CD4-positive, alpha-beta T cell (primary cell): ENCODE results near the gene ZFHX2. TPM values are rescaled to one million over a fixed set of nuclear protein-coding genes. Genes with fewer than 3 reads are reported as not detected.

ENCODE experiments used
- ATAC-seq: fragments of 200-7000 bp; cut with Tn5 transposase; one replicate; pipeline ENCODE4 v1.10.0; 2022; ENCODE audit warnings: mild to moderate bottlenecking; ENCODE audit not compliant: poor library complexity
- CTCF ChIA-PET: fragments of 350-600 bp; sonication (Branson Sonifier 250); formaldehyde crosslinking; loops from one replicate; lab custom pipeline; 2021; ENCODE audit warnings: antibody characterized with exemption, inconsistent platforms; lab: Charles Lee
- POLR2A ChIA-PET: fragments of 350-600 bp; sonication (Branson Sonifier 250); formaldehyde crosslinking; loops from one replicate; lab custom pipeline; 2021; ENCODE audit warnings: antibody characterized with exemption, inconsistent platforms; lab: Charles Lee
- DNase-seq, 14 experiments: peaks; one replicate each; pipeline ENCODE4 v3.0.0-alpha.2; 2013 to 2020; ENCODE audit warnings: mixed read lengths in 2 of 14
- H3K27ac ChIP-seq, 2 donors: one replicate each; pipeline versions ENCODE4 v1.5.1 to v1.7.0; 2013; ENCODE audit warnings: low read length in 2 of 2, low read depth in 1 of 2, mild to moderate bottlenecking in 1 of 2
- H3K27me3 ChIP-seq, 2 experiments: 1 replicate in 1 of 2; 2 replicates in 1 of 2; pipeline versions ENCODE4 v1.6.1 to v1.7.0; 2013; ENCODE audit warnings: low read length in 2 of 2, control low read depth in 1 of 2, mild to moderate bottlenecking in 1 of 2, moderate library complexity in 1 of 2; ENCODE audit not compliant: insufficient read depth in 2 of 2, control insufficient read depth in 1 of 2
- H3K36me3 ChIP-seq: one replicate; pipeline ENCODE4 v1.6.1; 2013; ENCODE audit warnings: low read length, control low read depth; ENCODE audit not compliant: insufficient read depth
- H3K4me1 ChIP-seq: one replicate; pipeline ENCODE4 v1.6.1; 2013; ENCODE audit warnings: low read length, control low read depth; ENCODE audit not compliant: insufficient read depth
- H3K4me3 ChIP-seq: one replicate; pipeline ENCODE4 v1.5.1; 2013; ENCODE audit warnings: mild to moderate bottlenecking, low read length, moderate library complexity
- H3K9me3 ChIP-seq, 2 experiments: 1 replicate in 1 of 2; 2 replicates in 1 of 2; pipeline versions ENCODE4 v1.6.1 to v1.7.0; 2013; ENCODE audit warnings: low read length in 2 of 2, mild to moderate bottlenecking in 2 of 2, control low read depth in 1 of 2, moderate library complexity in 1 of 2; ENCODE audit not compliant: control insufficient read depth in 1 of 2, insufficient read depth in 1 of 2
- H3K27ac Mint-ChIP-seq: one replicate; pipeline ENCODE4 v1.8.0; 2020; ENCODE audit warnings: mixed read lengths
- H3K27me3 Mint-ChIP-seq: one replicate; pipeline ENCODE4 v1.8.0; 2021; ENCODE audit warnings: mixed read lengths
- H3K36me3 Mint-ChIP-seq: one replicate; pipeline ENCODE4 v1.8.0; 2021; ENCODE audit warnings: low read depth, mixed read lengths
- H3K4me1 Mint-ChIP-seq: one replicate; pipeline ENCODE4 v1.8.0; 2021; ENCODE audit warnings: low read depth, mixed read lengths
- H3K4me3 Mint-ChIP-seq: one replicate; pipeline ENCODE4 v1.8.0; 2020; ENCODE audit warnings: mild to moderate bottlenecking, mixed read lengths
- H3K9me3 Mint-ChIP-seq: one replicate; pipeline ENCODE4 v1.8.0; 2020; ENCODE audit warnings: mixed read lengths
- CTCF ChIP-seq: fragments of 200-600 bp; IDR thresholded peaks from one replicate; pipeline ENCODE4 v1.8.0; 2022; ENCODE audit warnings: antibody characterized with exemption, mild to moderate bottlenecking
- intact Hi-C, 2 experiments: fragments of 100-400 bp; cut with DNase I in 1 of 2; cut with micrococcal nuclease in 1 of 2; formaldehyde crosslinking; loops; one replicate each; pipeline versions ENCODE4 v1.15.1 to v1.9.0; 2023 to 2025; cut with DNase I, micrococcal nuclease
- total RNA-seq, 174 experiments: library from RNA in 2 of 174; stranded (reverse) in 2 of 174; gene quantifications; one replicate each; pipeline ENCODE4 v1.2.3 and lab custom pipeline; 2021 to 2026

ZFHX2 gene
- total RNA-seq, 2 experiments from 2014 or later: 0.19 to 0.22 TPM

GRCh38 chr14:23529016-23529415 lies 22.5 kb downstream of the ZFHX2 start:
- Histone ChIP-seq H3K4me1 (no peaks in the 10 kb centered on the region), H3K9me3 (no peaks in the 10 kb centered on the region), H3K27ac (no peak overlapping the region), H3K36me3 (no peaks in the 10 kb centered on the region), H3K27me3 (no peaks in the 10 kb centered on the region), H3K4me3 (no peak overlapping the region)
- no peak for TF ChIP-seq CTCF
- Mint-ChIP-seq H3K27me3 (no peaks in the 10 kb centered on the region), H3K4me1 (peaks cover 10% of the 10 kb centered on the region), H3K27ac (no peak overlapping the region), H3K9me3 (no peaks in the 10 kb centered on the region), H3K36me3 (no peaks in the 10 kb centered on the region), H3K4me3 (no peak overlapping the region)
- intact Hi-C loops: no loop called here
- ChIA-PET POLR2A (no interaction called here), CTCF (interaction anchor here (1.6 kb wide), 1 partner anchor 30 kb away, joined by 5 read pairs; no protein-coding TSS in a partner anchor)
- ATAC-seq (no peak), DNase-seq (no peak)

- H3K4me1 Mint-ChIP-seq: peaks cover 10% of the 10 kb centered on the region
- CTCF ChIA-PET: interaction anchor here (1.6 kb wide), 1 partner anchor 31 kb away, joined by 5 read pairs; no protein-coding TSS in a partner anchor
- H3K27ac ChIP-seq: no peak overlapping the region
- H3K27me3 ChIP-seq: no peaks in the 10 kb centered on the region
- intact Hi-C loops: no loop called here
- no peak overlapping the region for H3K4me3 ChIP-seq
- no peak overlapping the region for H3K27ac Mint-ChIP-seq
- H3K4me1 ChIP-seq: no peaks in the 10 kb centered on the region
- ATAC-seq (no peak), DNase-seq (no peak)
- POLR2A ChIA-PET: no interaction called here
- no peak for TF ChIP-seq CTCF
- H3K4me3 Mint-ChIP-seq: no peak overlapping the region
- no peaks in the 10 kb centered on the region for H3K36me3 ChIP-seq
- no peaks in the 10 kb centered on the region for H3K36me3 Mint-ChIP-seq
- no peaks in the 10 kb centered on the region for H3K9me3 ChIP-seq
- no peaks in the 10 kb centered on the region for H3K9me3 Mint-ChIP-seq
- no peaks in the 10 kb centered on the region for H3K27me3 Mint-ChIP-seq
Measured at GRCh38 chr14:23528555-23528954, 23.0 kb downstream of the ZFHX2 start.

GRCh38 chr14:23525611-23526010 lies 26.0 kb downstream of the ZFHX2 start:
- H3K27ac Mint-ChIP-seq: no peak overlapping the region
- intact Hi-C loops: no loop called here
- Histone ChIP-seq H3K27ac (no peak overlapping the region), H3K27me3 (no peaks in the 10 kb centered on the region), H3K36me3 (no peaks in the 10 kb centered on the region), H3K4me3 (no peak overlapping the region), H3K4me1 (no peaks in the 10 kb centered on the region), H3K9me3 (no peaks in the 10 kb centered on the region)
- H3K4me1 Mint-ChIP-seq: peaks cover 3% of the 10 kb centered on the region
- DNase-seq: no peak
- H3K27me3 Mint-ChIP-seq: no peaks in the 10 kb centered on the region
- no peaks in the 10 kb centered on the region for H3K9me3 Mint-ChIP-seq
- H3K4me3 Mint-ChIP-seq: no peak overlapping the region
- no peak for TF ChIP-seq CTCF
- POLR2A ChIA-PET: no interaction called here
- H3K36me3 Mint-ChIP-seq: no peaks in the 10 kb centered on the region
- ATAC-seq: no peak
- CTCF ChIA-PET: no interaction called here
